Breast epithelium (tissue), 4 donors: ENCODE data around the gene SNHG17. TPM values are rescaled to one million over a fixed set of nuclear protein-coding genes. Genes with fewer than 3 reads are reported as not detected.
"Not testable (repeated sequence)": the region's sequence is repeated elsewhere in the genome, so short reads cannot be mapped to it uniquely, and the experiment has no call there.

Experiments
- DNase-seq, 2 donors: peaks; one replicate each; pipeline ENCODE4 v3.0.0-alpha.2; 2019; ENCODE audit warnings: low spot score in 2 of 2
- H3K27ac ChIP-seq, 2 donors: fragments of 200-600 bp; sonication (generic) in 1 of 2; one replicate each; pipeline ENCODE4 v1.5.1; 2016 to 2019; ENCODE audit warnings: mild to moderate bottlenecking in 1 of 2
- H3K27me3 ChIP-seq, 2 donors: fragments of 200-600 bp; sonication (generic) in 1 of 2; one replicate each; pipeline versions ENCODE4 v1.5.1 to v1.6.0; 2017 to 2019; ENCODE audit warnings: control low read depth in 1 of 2, mild to moderate bottlenecking in 1 of 2
- H3K36me3 ChIP-seq: fragments of 200-600 bp; one replicate; pipeline ENCODE4 v1.5.1; 2019
- H3K4me1 ChIP-seq, 2 donors: fragments of 200-600 bp; sonication (generic); one replicate each; pipeline ENCODE4 v1.5.1; 2016 to 2019; ENCODE audit warnings: control low read depth in 1 of 2
- H3K4me3 ChIP-seq, 3 donors: fragments of 200-600 bp; sonication (generic); 1 replicate in 2 of 3; 2 replicates in 1 of 3; pipeline ENCODE4 v1.5.1; 2016 to 2019; ENCODE audit warnings: mild to moderate bottlenecking in 3 of 3, moderate library complexity in 2 of 3
- H3K9me3 ChIP-seq, 2 donors: fragments of 200-600 bp; sonication (generic) in 1 of 2; one replicate each; pipeline ENCODE4 v1.5.1; 2016 to 2019; ENCODE audit warnings: control low read depth in 1 of 2
- POLR2A ChIP-seq: fragments of 450-650 bp; IDR thresholded peaks from one replicate; pipeline ENCODE4 v1.6.1; 2016; ENCODE audit warnings: antibody characterized with exemption, mild to moderate bottlenecking, moderate library complexity
- POLR2AphosphoS5 ChIP-seq, 3 donors: sonication (generic); formaldehyde crosslinking; IDR thresholded peaks; one replicate each; pipeline ENCODE4 v1.6.1; 2017; ENCODE audit warnings: antibody characterized with exemption in 3 of 3
- intact Hi-C: fragments of 100-400 bp; cut with DNase I; formaldehyde crosslinking; loops from one replicate; pipeline ENCODE4 v1.15.1; 2023; ENCODE audit warnings: low total_unique reads
- total RNA-seq, 3 donors: library from RNA; depleted of rRNA; stranded (reverse); fragments of >200 nt; gene quantifications; one replicate each; pipeline ENCODE4 v1.1.0, GENCODE V29; 2016
- TF ChIP-seq, protein P1 (sequence below), 3 donors: fragments of 450-650 bp; IDR thresholded peaks; one replicate each; pipeline ENCODE4 v1.5.1; 2016 to 2017; ENCODE audit warnings: antibody characterized with exemption in 3 of 3, mild to moderate bottlenecking in 3 of 3, moderate library complexity in 3 of 3

The SNHG17 gene
- total RNA-seq, 3 donors from 2014 or later, result 14.2 to 25.2 (median 24.6) TPM

DNA sequence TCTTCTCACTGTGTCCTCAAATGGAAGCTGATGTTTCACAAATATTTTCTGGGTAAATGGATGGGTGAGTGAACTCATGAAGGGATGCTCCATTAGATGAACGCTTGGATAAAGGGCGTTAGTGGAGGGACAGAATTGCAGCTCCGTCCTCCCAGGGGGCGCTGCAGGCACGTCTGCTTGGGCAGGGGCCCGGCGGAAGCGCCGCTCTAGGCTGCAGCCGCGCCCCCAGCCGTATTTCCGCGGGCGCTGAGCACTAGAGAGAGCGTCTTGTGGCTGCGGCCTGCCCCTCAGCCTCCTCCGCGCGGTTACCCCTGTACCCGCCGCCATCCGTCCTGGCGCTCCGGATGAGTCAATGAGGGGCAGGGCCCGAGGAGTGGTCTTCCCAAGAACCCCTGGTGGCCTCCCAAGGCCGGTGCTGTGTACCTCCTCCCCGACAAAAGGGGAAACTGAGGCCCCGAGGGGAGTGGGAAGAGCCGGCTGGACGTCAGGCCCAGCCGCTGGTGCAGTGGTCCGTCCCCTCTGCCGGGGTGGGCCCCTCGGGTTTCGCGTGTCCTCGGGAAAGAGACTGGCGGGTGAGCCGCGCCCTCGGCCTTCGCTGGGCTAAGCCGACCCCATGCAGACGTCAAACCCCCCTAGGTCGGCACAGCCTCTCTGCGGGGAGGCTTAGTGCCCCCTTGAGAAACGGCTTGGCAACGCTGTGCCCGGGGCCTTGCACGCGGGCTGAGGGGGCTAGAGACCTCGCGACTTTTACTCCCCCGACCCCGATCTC lies 11.5 kb upstream of the SNHG17 start:
- intact Hi-C loops, result no loop called here
- H3K27me3 ChIP-seq, result no peaks in the 10 kb centered on the region
- no peaks in the 10 kb centered on the region for H3K36me3 ChIP-seq
- peak overlapping the region; percentile 80 to 94 (median 89) for H3K4me3 ChIP-seq
- peaks cover 0 to 6% of the 10 kb centered on the region in 2 donors for H3K4me1 ChIP-seq
- TF ChIP-seq POLR2AphosphoS5 (IDR thresholded peaks at IDR 0.05) (peak; percentile 84 to 97 (median 92)), POLR2A (peak; percentile 62)
- TF ChIP-seq, protein P1, sequence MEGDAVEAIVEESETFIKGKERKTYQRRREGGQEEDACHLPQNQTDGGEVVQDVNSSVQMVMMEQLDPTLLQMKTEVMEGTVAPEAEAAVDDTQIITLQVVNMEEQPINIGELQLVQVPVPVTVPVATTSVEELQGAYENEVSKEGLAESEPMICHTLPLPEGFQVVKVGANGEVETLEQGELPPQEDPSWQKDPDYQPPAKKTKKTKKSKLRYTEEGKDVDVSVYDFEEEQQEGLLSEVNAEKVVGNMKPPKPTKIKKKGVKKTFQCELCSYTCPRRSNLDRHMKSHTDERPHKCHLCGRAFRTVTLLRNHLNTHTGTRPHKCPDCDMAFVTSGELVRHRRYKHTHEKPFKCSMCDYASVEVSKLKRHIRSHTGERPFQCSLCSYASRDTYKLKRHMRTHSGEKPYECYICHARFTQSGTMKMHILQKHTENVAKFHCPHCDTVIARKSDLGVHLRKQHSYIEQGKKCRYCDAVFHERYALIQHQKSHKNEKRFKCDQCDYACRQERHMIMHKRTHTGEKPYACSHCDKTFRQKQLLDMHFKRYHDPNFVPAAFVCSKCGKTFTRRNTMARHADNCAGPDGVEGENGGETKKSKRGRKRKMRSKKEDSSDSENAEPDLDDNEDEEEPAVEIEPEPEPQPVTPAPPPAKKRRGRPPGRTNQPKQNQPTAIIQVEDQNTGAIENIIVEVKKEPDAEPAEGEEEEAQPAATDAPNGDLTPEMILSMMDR (IDR thresholded peaks at IDR 0.05), result peak; percentile 67 to 99 (median 94)
- H3K9me3 ChIP-seq, result no peaks in the 10 kb centered on the region
- peak overlapping the region; percentile 89 for H3K27ac ChIP-seq
- peak; percentile 75 to 88 for DNase-seq

- intact Hi-C loops, result loop anchor here (2.0 kb wide), 1 partner anchor 29 kb away; no protein-coding TSS in a partner anchor
- peak overlapping the region; percentile 80 to 94 (median 89) for H3K4me3 ChIP-seq
- peaks cover 0 to 6% of the 10 kb centered on the region in 2 donors for H3K4me1 ChIP-seq
- no peaks in the 10 kb centered on the region for H3K36me3 ChIP-seq
- H3K27me3 ChIP-seq, result no peaks in the 10 kb centered on the region
- no peaks in the 10 kb centered on the region for H3K9me3 ChIP-seq
- no peak for DNase-seq
- H3K27ac ChIP-seq, result peak overlapping the region; percentile 89
- no peak for TF ChIP-seq POLR2AphosphoS5 (IDR thresholded peaks at IDR 0.05)
- TF ChIP-seq, protein P1 (IDR thresholded peaks at IDR 0.05), result no peak
- no peak for TF ChIP-seq POLR2A
Observed at GRCh38 chr20:38445901-38446425, 10.8 kb upstream of the SNHG17 start.

DNA sequence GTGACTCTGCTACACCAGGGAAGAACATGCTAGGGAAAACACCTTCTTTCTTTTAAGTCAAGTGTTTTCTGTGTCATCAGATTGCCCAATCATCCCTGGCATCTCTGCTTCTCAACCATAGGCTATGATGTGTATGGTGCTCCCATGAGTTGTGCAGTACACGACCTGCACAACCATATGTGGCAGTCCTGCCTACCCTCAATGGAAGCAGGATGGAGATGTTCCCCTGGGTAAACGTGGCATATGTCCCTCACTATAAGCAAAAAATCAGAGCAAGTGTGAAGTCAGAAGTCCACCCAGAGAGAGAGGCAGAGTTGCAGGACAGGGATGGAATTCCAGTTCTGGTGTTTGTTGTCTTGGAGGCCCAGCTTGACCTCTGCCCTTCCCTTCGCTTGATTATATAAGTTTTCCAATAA lies 10.3 kb upstream of the SNHG17 start:
- no peaks in the 10 kb centered on the region for H3K9me3 ChIP-seq
- TF ChIP-seq POLR2AphosphoS5 (IDR thresholded peaks at IDR 0.05) (no peak), POLR2A (no peak)
- TF ChIP-seq, protein P1 (IDR thresholded peaks at IDR 0.05), result no peak
- intact Hi-C loops, result loop anchor here (2.0 kb wide), 1 partner anchor 29 kb away; no protein-coding TSS in a partner anchor
- H3K4me1 ChIP-seq, result peaks cover 0 to 6% of the 10 kb centered on the region in 2 donors
- H3K27ac ChIP-seq, result no peak overlapping the region
- no peak overlapping the region for H3K4me3 ChIP-seq
- no peaks in the 10 kb centered on the region for H3K36me3 ChIP-seq
- H3K27me3 ChIP-seq, result no peaks in the 10 kb centered on the region
- no peak for DNase-seq

DNA sequence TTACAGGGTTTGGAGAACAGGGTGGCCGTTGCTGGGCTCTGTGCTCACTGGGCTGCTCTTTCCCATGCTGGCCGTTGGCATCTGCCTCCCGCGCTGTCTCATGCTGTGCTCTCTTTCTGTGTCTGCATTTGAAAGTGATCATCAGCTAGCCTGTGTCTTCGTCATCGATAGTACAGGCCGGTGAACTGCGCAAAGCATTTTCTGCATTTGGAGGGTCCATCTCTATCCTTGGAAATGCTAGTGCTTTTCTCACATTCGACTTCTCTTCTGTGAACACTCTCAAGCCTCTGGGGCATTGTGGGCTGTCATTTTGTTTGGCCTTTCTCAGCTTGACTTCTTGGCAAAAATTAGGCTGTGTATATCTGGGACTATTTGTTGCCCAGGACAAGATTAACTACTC lies 6.8 kb upstream of the SNHG17 start:
- TF ChIP-seq, protein P1 (IDR thresholded peaks at IDR 0.05), result no peak
- no peak for TF ChIP-seq POLR2AphosphoS5 (IDR thresholded peaks at IDR 0.05)
- no peak for TF ChIP-seq POLR2A
- Histone ChIP-seq H3K27me3 (no peaks in the 10 kb centered on the region), H3K4me1 (no peaks in the 10 kb centered on the region), H3K4me3 (no peak overlapping the region), H3K9me3 (no peaks in the 10 kb centered on the region), H3K27ac (no peak overlapping the region), H3K36me3 (no peaks in the 10 kb centered on the region)
- no peak for DNase-seq
- intact Hi-C loops, result no loop called here

DNA sequence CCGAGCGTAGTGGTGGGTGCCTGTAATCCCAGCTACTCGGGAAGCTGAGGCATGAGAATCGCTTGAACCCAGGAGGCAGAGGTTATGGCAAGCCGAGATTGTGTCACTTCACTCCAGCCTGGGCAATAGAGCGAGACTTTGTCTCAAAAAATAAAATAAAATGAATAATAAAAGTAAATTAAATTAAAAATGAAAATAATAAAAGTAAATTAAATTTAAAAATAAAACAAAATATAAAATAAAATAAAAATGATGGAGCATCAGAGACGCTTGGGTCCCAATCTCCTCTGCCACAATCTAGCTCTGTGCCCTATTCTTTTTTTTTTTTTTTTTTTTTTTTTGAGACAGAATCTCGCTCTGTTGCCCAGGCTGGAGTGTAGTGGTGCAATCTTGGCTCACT lies 6.0 kb upstream of the SNHG17 start:
- H3K27me3 ChIP-seq, DNase-seq, H3K27ac ChIP-seq, H3K36me3 ChIP-seq, intact Hi-C loops, H3K9me3 ChIP-seq, H3K4me1 ChIP-seq, H3K4me3 ChIP-seq: not testable (repeated sequence)
